Bronchial epithelial cell (primary cell): ENCODE results near the gene AMTN. TPM values are rescaled to one million over a fixed set of nuclear protein-coding genes. Genes with fewer than 3 reads are reported as not detected.

Experiments used
- DNase-seq: peaks from one replicate; pipeline ENCODE4 v3.0.0-alpha.2; 2010; ENCODE audit warnings: low read depth
- FAIRE-seq: peaks from 2 replicates; lab custom pipeline; 2011; peaks lifted over from hg19 to GRCh38; lab: Jason Lieb, UNC
- H3K27me3 ChIP-seq: 2 replicates; pipeline ENCODE4 v1.5.1; 2011; ENCODE audit warnings: low read length; ENCODE audit not compliant: control insufficient read depth, insufficient read depth
- H3K36me3 ChIP-seq: 2 replicates; pipeline ENCODE4 v1.5.1; 2011; ENCODE audit warnings: low read length; ENCODE audit not compliant: control insufficient read depth, insufficient read depth
- H3K4me3 ChIP-seq: 2 replicates; pipeline ENCODE4 v1.5.1; 2011; ENCODE audit warnings: mild to moderate bottlenecking, low read depth, low read length, control low read depth
- CTCF ChIP-seq: IDR thresholded peaks from 2 replicates; pipeline ENCODE4 v1.5.1; 2011; ENCODE audit warnings: mild to moderate bottlenecking, moderate library complexity, low read length, control low read depth, inconsistent platforms; ENCODE audit not compliant: insufficient read depth, severe bottlenecking
- total RNA-seq: library from RNA; depleted of rRNA; stranded (reverse); fragments of >200 nt; gene quantifications from 2 replicates; pipeline ENCODE4 v1.2.1, GENCODE V29; 2014

The AMTN gene
- total RNA-seq, 1 donor from 2014 or later = 0.79 TPM

GRCh38 chr4:70564033-70564432 is 45.7 kb downstream of the AMTN start:
- FAIRE-seq = no peak
- H3K4me3 ChIP-seq = no peak overlapping the region
- DNase-seq = no peak
- no peak for TF ChIP-seq CTCF
- H3K27me3 ChIP-seq = no peaks in the 10 kb centered on the region
- H3K36me3 ChIP-seq = no peaks in the 10 kb centered on the region

- Histone ChIP-seq H3K27me3 (no peaks in the 10 kb centered on the region), H3K36me3 (no peaks in the 10 kb centered on the region), H3K4me3 (no peak overlapping the region)
- FAIRE-seq (peak; percentile 32), DNase-seq (no peak)
- TF ChIP-seq CTCF = no peak
Observed at GRCh38 chr4:70570796-70571195, 52.4 kb downstream of the AMTN start.

GRCh38 chr4:70571772-70572171 is 53.4 kb downstream of the AMTN start:
- no peaks in the 10 kb centered on the region for H3K27me3 ChIP-seq
- no peaks in the 10 kb centered on the region for H3K36me3 ChIP-seq
- FAIRE-seq = no peak
- H3K4me3 ChIP-seq = no peak overlapping the region
- no peak for DNase-seq
- no peak for TF ChIP-seq CTCF

GRCh38 chr4:70575964-70576363 is 57.6 kb downstream of the AMTN start:
- FAIRE-seq (no peak), DNase-seq (no peak)
- no peak overlapping the region for H3K4me3 ChIP-seq
- H3K27me3 ChIP-seq = no peaks in the 10 kb centered on the region
- no peaks in the 10 kb centered on the region for H3K36me3 ChIP-seq
- TF ChIP-seq CTCF = no peak

GRCh38 chr4:70577220-70577927 is 59.0 kb downstream of the AMTN start:
- peak; percentile 30 for DNase-seq
- H3K27me3 ChIP-seq = no peaks in the 10 kb centered on the region

More at GRCh38 chr4:70577220-70577927, 59.0 kb downstream of the AMTN start:
- H3K36me3 ChIP-seq = no peaks in the 10 kb centered on the region
- no peak overlapping the region for H3K4me3 ChIP-seq
- no peak for TF ChIP-seq CTCF
- no peak for FAIRE-seq
